Liver (tissue), 9 donors: Measurements from ENCODE around the gene CILP. TPM values are rescaled to one million over a fixed set of nuclear protein-coding genes. Genes with fewer than 3 reads are reported as not detected.

ENCODE experiments used
- DNase-seq: peaks from one replicate; pipeline ENCODE4 v3.0.0-alpha.2; 2017; ENCODE audit warnings: low spot score
- H3K27ac ChIP-seq, 2 donors: one replicate each; pipeline ENCODE4 v1.7.0; 2013; ENCODE audit warnings: inconsistent platforms in 2 of 2, low read length in 2 of 2, control low read depth in 1 of 2, low read depth in 1 of 2, mild to moderate bottlenecking in 1 of 2
- H3K27me3 ChIP-seq, 4 donors: one replicate each; pipeline versions ENCODE4 v1.6.1 to v1.7.0; 2013; ENCODE audit warnings: low read length in 3 of 4, inconsistent platforms in 1 of 4, mild to moderate bottlenecking in 1 of 4, moderate library complexity in 1 of 4; ENCODE audit not compliant: control insufficient read depth in 4 of 4, insufficient read depth in 4 of 4
- H3K36me3 ChIP-seq, 4 donors: one replicate each; pipeline versions ENCODE4 v1.6.1 to v1.7.0; 2013; ENCODE audit warnings: low read length in 3 of 4, mild to moderate bottlenecking in 3 of 4, low read depth in 1 of 4, moderate library complexity in 1 of 4; ENCODE audit not compliant: control insufficient read depth in 4 of 4, insufficient read depth in 3 of 4
- H3K4me1 ChIP-seq, 4 donors: one replicate each; pipeline versions ENCODE4 v1.6.1 to v1.7.0; 2013; ENCODE audit warnings: low read length in 3 of 4, mild to moderate bottlenecking in 3 of 4, moderate library complexity in 1 of 4; ENCODE audit not compliant: control insufficient read depth in 4 of 4, insufficient read depth in 4 of 4
- H3K4me3 ChIP-seq, 3 donors: one replicate each; pipeline versions ENCODE4 v1.6.1 to v1.7.0; 2013; ENCODE audit warnings: low read length in 3 of 3, control low read depth in 1 of 3, low read depth in 1 of 3, mild to moderate bottlenecking in 1 of 3
- H3K9ac ChIP-seq, 2 donors: one replicate each; pipeline ENCODE4 v1.7.0; 2013; ENCODE audit warnings: low read length in 2 of 2, mild to moderate bottlenecking in 2 of 2, moderate library complexity in 2 of 2, control low read depth in 1 of 2, low read depth in 1 of 2
- H3K9me3 ChIP-seq, 4 donors: one replicate each; pipeline versions ENCODE4 v1.6.1 to v1.7.0; 2013; ENCODE audit warnings: low read length in 3 of 4; ENCODE audit not compliant: control insufficient read depth in 4 of 4
- EGR1 ChIP-seq, 2 donors: IDR thresholded peaks; 2 replicates each; pipeline ENCODE4 v1.6.1; 2016 to 2018; ENCODE audit warnings: antibody characterized with exemption in 2 of 2, low read depth in 2 of 2
- FOXA1 ChIP-seq: IDR thresholded peaks from 2 replicates; pipeline ENCODE4 v1.6.1; 2016; ENCODE audit warnings: antibody characterized with exemption
- FOXA2 ChIP-seq: IDR thresholded peaks from 2 replicates; pipeline ENCODE4 v1.6.1; 2016; ENCODE audit warnings: antibody characterized with exemption
- HNF4A ChIP-seq, 2 donors: conservative IDR thresholded peaks; 2 replicates each; pipeline ENCODE4 v1.6.1; 2016; ENCODE audit warnings: antibody characterized with exemption in 2 of 2, mild to moderate bottlenecking in 2 of 2
- HNF4G ChIP-seq: IDR thresholded peaks from 2 replicates; pipeline ENCODE4 v1.6.1; 2016; ENCODE audit warnings: antibody characterized with exemption
- JUND ChIP-seq, 2 donors: IDR thresholded peaks; 2 replicates each; pipeline ENCODE4 v1.6.1; 2016; ENCODE audit warnings: antibody characterized with exemption in 2 of 2
- NR2F2 ChIP-seq: IDR thresholded peaks from 2 replicates; pipeline ENCODE4 v1.6.1; 2016; ENCODE audit warnings: antibody characterized with exemption
- RAD21 ChIP-seq, 2 donors: IDR thresholded peaks; 2 replicates each; pipeline ENCODE4 v1.6.1; 2016; ENCODE audit warnings: antibody characterized with exemption in 2 of 2, mild to moderate bottlenecking in 2 of 2
- RXRA ChIP-seq, 2 donors: IDR thresholded peaks; 2 replicates each; pipeline ENCODE4 v1.6.1; 2017 to 2018; ENCODE audit warnings: antibody characterized with exemption in 2 of 2, mild to moderate bottlenecking in 1 of 2
- SP1 ChIP-seq: IDR thresholded peaks from 2 replicates; pipeline ENCODE4 v1.6.1; 2018; ENCODE audit warnings: antibody characterized with exemption, mild to moderate bottlenecking
- TAF1 ChIP-seq: conservative IDR thresholded peaks from 2 replicates; pipeline ENCODE4 v1.6.1; 2016; ENCODE audit warnings: antibody characterized with exemption, mild to moderate bottlenecking
- YY1 ChIP-seq: IDR thresholded peaks from 2 replicates; pipeline ENCODE4 v1.6.1; 2016; ENCODE audit warnings: antibody characterized with exemption, mild to moderate bottlenecking
- WGBS: extraction: QIAGEN DNeasy Blood & Tissue Kit; methylation state at CpG from one replicate; pipeline ENCODE4 v1.1.7; 2013; 5-methylcytosine and 5-hydroxymethylcytosine counted together
- polyA plus RNA-seq, 2 donors: library from polyadenylated mRNA; stranded (reverse) in 1 of 2; unstranded in 1 of 2; fragments of 200-250 nt in 1 of 2; fragments of >200 nt in 1 of 2; fragmentation: Nextera tagmentation in 1 of 2; extraction: Ambion mirVana in 1 of 2; gene quantifications; one replicate each; pipeline versions ENCODE4 v1.2.1 to v1.2.3, GENCODE V29; 2013 to 2015
- total RNA-seq, 2 donors: library from RNA; depleted of rRNA; stranded (reverse); fragments of >200 nt; gene quantifications; one replicate each; pipeline ENCODE4 v1.2.3, GENCODE V29; 2014
- TF ChIP-seq, protein P1 (sequence below): IDR thresholded peaks from 2 replicates; pipeline ENCODE4 v1.6.1; 2016; ENCODE audit warnings: antibody characterized with exemption
- TF ChIP-seq, protein P2 (sequence below): fragments of 150-350 bp; IDR thresholded peaks from 2 replicates; pipeline ENCODE4 v1.5.1; 2017; ENCODE audit warnings: improper control_type of control experiment, low read depth, low read length; ENCODE audit not compliant: missing input control
- TF ChIP-seq, protein P3 (sequence below): IDR thresholded peaks from 2 replicates; pipeline ENCODE4 v1.6.1; 2016; ENCODE audit warnings: antibody characterized with exemption
- donor health status: healthy.
- donor health status: healthy.
- donor health status: healthy.
- donor health status: healthy.
- donor health status: healthy.

Gene CILP
- total and polyA plus RNA-seq, 4 donors = 0.28 to 2.6 (median 0.44) TPM

DNA sequence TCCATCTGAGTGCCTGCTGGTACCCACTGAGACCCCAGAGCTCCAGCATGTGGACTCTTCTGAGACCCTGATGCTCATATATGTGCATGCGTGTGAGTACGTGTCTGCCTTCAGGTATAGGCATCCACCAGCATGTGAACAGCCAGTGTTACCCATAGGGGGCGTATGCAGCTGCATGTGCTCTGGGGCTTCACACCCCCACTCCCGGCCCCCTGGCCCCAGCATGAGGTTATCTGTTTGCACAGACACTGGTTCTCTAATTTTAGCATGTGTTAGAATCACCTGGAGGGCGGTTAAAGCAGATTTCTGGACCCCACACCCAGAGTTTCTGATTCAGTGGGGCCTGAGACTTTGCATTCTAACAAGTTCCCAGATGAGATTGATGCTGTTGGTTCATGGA is 824 bp upstream of the CILP start:
- no peaks in the 10 kb centered on the region for H3K4me1 ChIP-seq
- 73% methylated on average over 5 of the region's 5 CpGs for WGBS
- no peaks in the 10 kb centered on the region for H3K36me3 ChIP-seq
- TF ChIP-seq, protein P1, sequence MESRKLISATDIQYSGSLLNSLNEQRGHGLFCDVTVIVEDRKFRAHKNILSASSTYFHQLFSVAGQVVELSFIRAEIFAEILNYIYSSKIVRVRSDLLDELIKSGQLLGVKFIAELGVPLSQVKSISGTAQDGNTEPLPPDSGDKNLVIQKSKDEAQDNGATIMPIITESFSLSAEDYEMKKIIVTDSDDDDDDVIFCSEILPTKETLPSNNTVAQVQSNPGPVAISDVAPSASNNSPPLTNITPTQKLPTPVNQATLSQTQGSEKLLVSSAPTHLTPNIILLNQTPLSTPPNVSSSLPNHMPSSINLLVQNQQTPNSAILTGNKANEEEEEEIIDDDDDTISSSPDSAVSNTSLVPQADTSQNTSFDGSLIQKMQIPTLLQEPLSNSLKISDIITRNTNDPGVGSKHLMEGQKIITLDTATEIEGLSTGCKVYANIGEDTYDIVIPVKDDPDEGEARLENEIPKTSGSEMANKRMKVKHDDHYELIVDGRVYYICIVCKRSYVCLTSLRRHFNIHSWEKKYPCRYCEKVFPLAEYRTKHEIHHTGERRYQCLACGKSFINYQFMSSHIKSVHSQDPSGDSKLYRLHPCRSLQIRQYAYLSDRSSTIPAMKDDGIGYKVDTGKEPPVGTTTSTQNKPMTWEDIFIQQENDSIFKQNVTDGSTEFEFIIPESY = no peak
- TF ChIP-seq TAF1 = no peak
- no peak for TF ChIP-seq FOXA1
- TF ChIP-seq, protein P2, sequence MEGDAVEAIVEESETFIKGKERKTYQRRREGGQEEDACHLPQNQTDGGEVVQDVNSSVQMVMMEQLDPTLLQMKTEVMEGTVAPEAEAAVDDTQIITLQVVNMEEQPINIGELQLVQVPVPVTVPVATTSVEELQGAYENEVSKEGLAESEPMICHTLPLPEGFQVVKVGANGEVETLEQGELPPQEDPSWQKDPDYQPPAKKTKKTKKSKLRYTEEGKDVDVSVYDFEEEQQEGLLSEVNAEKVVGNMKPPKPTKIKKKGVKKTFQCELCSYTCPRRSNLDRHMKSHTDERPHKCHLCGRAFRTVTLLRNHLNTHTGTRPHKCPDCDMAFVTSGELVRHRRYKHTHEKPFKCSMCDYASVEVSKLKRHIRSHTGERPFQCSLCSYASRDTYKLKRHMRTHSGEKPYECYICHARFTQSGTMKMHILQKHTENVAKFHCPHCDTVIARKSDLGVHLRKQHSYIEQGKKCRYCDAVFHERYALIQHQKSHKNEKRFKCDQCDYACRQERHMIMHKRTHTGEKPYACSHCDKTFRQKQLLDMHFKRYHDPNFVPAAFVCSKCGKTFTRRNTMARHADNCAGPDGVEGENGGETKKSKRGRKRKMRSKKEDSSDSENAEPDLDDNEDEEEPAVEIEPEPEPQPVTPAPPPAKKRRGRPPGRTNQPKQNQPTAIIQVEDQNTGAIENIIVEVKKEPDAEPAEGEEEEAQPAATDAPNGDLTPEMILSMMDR = peak; percentile 16
- no peak for DNase-seq
- no peak overlapping the region for H3K9ac ChIP-seq
- no peaks in the 10 kb centered on the region for H3K27me3 ChIP-seq
- H3K9me3 ChIP-seq = no peaks in the 10 kb centered on the region
- H3K27ac ChIP-seq = no peak overlapping the region
- no peak overlapping the region for H3K4me3 ChIP-seq

DNA sequence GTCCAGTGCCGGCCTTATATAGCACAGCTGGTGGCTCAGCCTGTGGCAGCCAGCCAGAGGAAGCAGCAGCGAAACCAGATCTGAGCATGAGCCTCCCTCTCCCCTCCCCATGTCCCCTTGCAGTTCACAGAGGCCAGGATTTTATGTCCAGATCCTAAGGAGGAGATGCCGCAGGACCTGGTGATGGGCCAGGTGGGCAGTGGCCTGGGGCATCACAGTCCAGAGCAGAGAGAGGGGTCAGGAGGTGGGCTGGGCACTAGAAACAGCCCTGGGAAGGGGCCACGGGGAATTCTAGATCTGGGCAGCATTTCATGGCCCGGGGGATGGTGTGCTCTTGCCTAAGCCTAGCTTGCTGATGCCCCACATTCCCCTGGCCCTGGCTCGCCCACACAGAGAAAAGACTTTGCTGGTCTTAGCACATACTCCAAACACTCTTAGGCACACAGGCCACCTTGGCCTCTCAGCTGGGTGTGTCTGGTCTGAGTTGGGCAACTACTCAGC is 259 bp upstream of the CILP start:
- no peaks in the 10 kb centered on the region for H3K4me1 ChIP-seq
- no peak overlapping the region for H3K4me3 ChIP-seq
- no peak overlapping the region for H3K27ac ChIP-seq
- H3K9ac ChIP-seq = no peak overlapping the region
- no peaks in the 10 kb centered on the region for H3K27me3 ChIP-seq
- H3K9me3 ChIP-seq = no peaks in the 10 kb centered on the region
- TF ChIP-seq YY1 (no peak), TAF1 (no peak), HNF4G (no peak), EGR1 (IDR thresholded peaks at IDR 0.05; ENCODE audit: low read depth in 2 of 2) (no peak)
- H3K36me3 ChIP-seq = no peaks in the 10 kb centered on the region
- DNase-seq = no peak
- WGBS = 67% methylated on average over 6 of the region's 6 CpGs

DNA sequence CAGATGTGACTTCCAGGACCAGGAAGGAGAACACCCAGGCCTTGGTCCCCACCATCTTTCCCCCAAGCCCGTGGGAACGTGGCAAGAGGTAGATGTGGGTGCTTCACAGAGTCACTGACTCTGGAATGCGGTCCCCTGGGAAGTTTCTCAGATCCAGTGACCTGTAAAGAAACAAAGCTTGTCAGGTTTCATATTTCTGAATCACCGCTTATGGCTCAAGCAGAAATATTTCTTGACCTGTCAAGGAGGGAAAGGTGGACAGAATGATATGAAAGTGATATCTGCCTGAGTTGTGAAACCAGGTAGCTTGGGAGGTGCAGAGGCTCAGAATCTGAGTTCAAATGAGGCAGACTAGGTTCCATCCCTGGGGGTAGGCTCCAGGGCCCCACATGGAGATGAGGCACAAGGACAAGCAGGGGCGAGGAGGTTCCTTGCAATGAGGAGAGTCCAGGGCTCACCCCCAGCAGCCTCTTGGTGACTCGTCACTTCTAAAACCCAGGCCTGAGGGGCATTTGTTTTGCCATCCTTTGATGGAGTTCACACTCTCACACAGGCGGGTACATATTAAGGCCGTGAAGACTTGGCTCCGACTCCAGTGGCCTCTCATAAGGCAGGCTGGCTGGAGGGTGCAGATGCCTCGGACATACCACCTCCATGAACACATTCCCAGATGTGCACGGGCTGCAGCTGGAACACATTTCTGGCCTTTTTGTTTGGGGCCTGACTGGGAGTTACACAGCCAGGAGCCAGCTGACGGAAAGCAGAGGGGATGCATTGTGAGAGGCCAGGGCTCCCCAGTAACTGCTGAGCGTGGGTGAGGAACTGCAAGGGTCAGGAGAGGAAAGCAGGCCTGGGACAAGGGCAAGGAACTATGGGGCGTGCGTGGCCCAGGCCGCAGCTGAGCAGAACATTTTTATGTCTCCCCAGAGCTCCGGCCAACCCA is 1.3 kb downstream of the CILP start:
- H3K4me3 ChIP-seq = no peak overlapping the region
- no peak for DNase-seq
- WGBS = 84% methylated on average over 17 of the region's 17 CpGs

More for the DNA sequence above, 1.3 kb downstream of the CILP start:
- Histone ChIP-seq H3K27ac (no peak overlapping the region), H3K27me3 (no peaks in the 10 kb centered on the region), H3K4me1 (no peaks in the 10 kb centered on the region), H3K9ac (no peak overlapping the region), H3K36me3 (no peaks in the 10 kb centered on the region), H3K9me3 (no peaks in the 10 kb centered on the region)
- TF ChIP-seq, protein P1 = no peak
- TF ChIP-seq HNF4A (conservative IDR thresholded peaks at IDR 0.05) (no peak), RAD21 (IDR thresholded peaks at IDR 0.05) (no peak), FOXA2 (no peak), FOXA1 (no peak), HNF4G (no peak), TAF1 (no peak), SP1 (no peak), RXRA (IDR thresholded peaks at IDR 0.05) (peak in 1 of 2 donors; percentile 17), EGR1 (IDR thresholded peaks at IDR 0.05; ENCODE audit: low read depth in 2 of 2) (no peak), YY1 (no peak), JUND (IDR thresholded peaks at IDR 0.05) (no peak), NR2F2 (peak; percentile 63)
- TF ChIP-seq, protein P3, sequence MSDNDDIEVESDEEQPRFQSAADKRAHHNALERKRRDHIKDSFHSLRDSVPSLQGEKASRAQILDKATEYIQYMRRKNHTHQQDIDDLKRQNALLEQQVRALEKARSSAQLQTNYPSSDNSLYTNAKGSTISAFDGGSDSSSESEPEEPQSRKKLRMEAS = no peak
